Measurements from ENCODE around the gene CPPED1.

- no peak for TF ChIP-seq CTCF (IDR thresholded peaks at IDR 0.05)
- TF ChIP-seq POLR2AphosphoS5 (IDR thresholded peaks at IDR 0.05), result no peak
- no peak for TF ChIP-seq POLR2A (IDR thresholded peaks at IDR 0.05)
These were observed 44.8 kb downstream of the CPPED1 start for GRCh38 chr16:12758670-12759558.

Data from transverse colon (tissue), 4 donors.